HepG2 (cell line): ENCODE data around the gene PLCB1. TPM values are rescaled to one million over a fixed set of nuclear protein-coding genes. Genes with fewer than 3 reads are reported as not detected.

Experiments used
- ATAC-seq: fragments of 200-7000 bp; cut with Tn5 transposase; 3 replicates; pipeline ENCODE4 v1.9.1; 2020; ENCODE audit warnings: mild to moderate bottlenecking, moderate library complexity
- BruUV-seq: library from RNA; stranded (reverse); fragments of 400-500 nt; replicated peaks from 2 replicates; lab custom pipeline; 2021; lab: Mats Ljungman, UMichigan
- CTCF ChIA-PET: fragments of 300-600 bp; formaldehyde crosslinking; extraction: SDS; loops from one replicate; lab custom pipeline; 2021; ENCODE audit warnings: low total read pairs, inconsistent platforms, low intra/inter-chr PET ratio; lab: Yijun Ruan, JAX
- POLR2A ChIA-PET: fragments of 350-600 bp; sonication (Branson Sonifier 250); formaldehyde crosslinking; loops from one replicate; lab custom pipeline; 2020; ENCODE audit warnings: antibody characterized with exemption, inconsistent platforms; lab: Yijun Ruan, JAX
- DNase-seq: peaks from one replicate; pipeline ENCODE4 v3.0.0-alpha.2; 2015; ENCODE audit warnings: low spot score
- FAIRE-seq: peaks from 3 replicates; lab custom pipeline; 2011; peaks lifted over from hg19 to GRCh38; lab: Jason Lieb, UNC
- H2AFZ ChIP-seq: one replicate; pipeline ENCODE4 v1.6.1; 2011; ENCODE audit warnings: low read length, inconsistent platforms
- H3K27ac ChIP-seq: fragments of 300-600 bp; 3 replicates; pipeline ENCODE4 v1.8.0; 2011; ENCODE audit warnings: mixed run types, mild to moderate bottlenecking, mixed read lengths, low read length, inconsistent platforms; ENCODE audit not compliant: insufficient read depth; ENCODE audit errors: extremely low read length
- H3K27me3 ChIP-seq, 2 experiments: fragments of 200-600 bp in 1 of 2; 2 replicates in 1 of 2; 3 replicates in 1 of 2; pipeline versions ENCODE4 v1.6.0 to v1.8.0; 2011; ENCODE audit warnings: low read length in 2 of 2, mild to moderate bottlenecking in 2 of 2, moderate library complexity in 2 of 2, inconsistent platforms in 1 of 2; ENCODE audit not compliant: insufficient read depth in 2 of 2, control insufficient read depth in 1 of 2
- H3K36me3 ChIP-seq, 2 experiments: fragments of 200-600 bp in 1 of 2; replicated peaks in 1 of 2; 2 replicates in 1 of 2; 3 replicates in 1 of 2; pipeline versions ENCODE4 v1.5.1 to v1.8.0; 2011; ENCODE audit warnings: low read length in 2 of 2, inconsistent platforms in 1 of 2; ENCODE audit not compliant: insufficient read depth in 2 of 2, control insufficient read depth in 1 of 2
- H3K4me1 ChIP-seq: 2 replicates; pipeline ENCODE4 v1.5.1; 2012; ENCODE audit warnings: low read length, inconsistent platforms; ENCODE audit not compliant: insufficient read depth
- H3K4me2 ChIP-seq: 2 replicates; pipeline ENCODE4 v1.6.0; 2011; ENCODE audit warnings: low read depth, low read length, inconsistent platforms
- H3K4me3 ChIP-seq, 3 experiments: fragments of 200-600 bp in 1 of 3; sonication (generic), shearing (Covaris generic) in 1 of 3; replicated peaks in 1 of 3; 2 replicates each; pipeline ENCODE4 v1.5.1; 2011 to 2016; ENCODE audit warnings: low read length in 3 of 3, inconsistent platforms in 2 of 3, low read depth in 2 of 3, mild to moderate bottlenecking in 2 of 3, control low read depth in 1 of 3, mixed read lengths in 1 of 3; ENCODE audit not compliant: insufficient read depth in 1 of 3
- H3K79me2 ChIP-seq: one replicate; pipeline ENCODE4 v1.6.1; 2011; ENCODE audit warnings: low read length, inconsistent platforms; ENCODE audit not compliant: insufficient read depth
- H3K9ac ChIP-seq: 2 replicates; pipeline ENCODE4 v1.6.0; 2011; ENCODE audit warnings: mild to moderate bottlenecking, low read depth, low read length, inconsistent platforms; ENCODE audit not compliant: insufficient read depth
- H3K9me3 ChIP-seq: 2 replicates; pipeline ENCODE4 v1.5.1; 2012; ENCODE audit warnings: mild to moderate bottlenecking, low read length
- H4K20me1 ChIP-seq: 2 replicates; pipeline ENCODE4 v1.6.0; 2011; ENCODE audit warnings: inconsistent platforms, mild to moderate bottlenecking, low read length, moderate library complexity; ENCODE audit not compliant: insufficient read depth
- BRD4 ChIP-seq: sonication (generic); formaldehyde crosslinking; IDR thresholded peaks from 2 replicates; pipeline ENCODE4 v1.4.0; 2020; ENCODE audit warnings: missing genetic modification reagents
- RELA ChIP-seq: sonication (generic); formaldehyde crosslinking; IDR thresholded peaks from 2 replicates; pipeline ENCODE4 v1.4.0; 2020; ENCODE audit warnings: missing genetic modification reagents
- TSC22D2 ChIP-seq: sonication (generic); formaldehyde crosslinking; IDR thresholded peaks from 2 replicates; pipeline ENCODE4 v1.5.1; 2020; ENCODE audit warnings: missing genetic modification reagents, mild to moderate bottlenecking, borderline replicate concordance
- ZBTB25 ChIP-seq: IDR thresholded peaks from 2 replicates; pipeline ENCODE4 v1.6.1; 2018; ENCODE audit warnings: missing genetic modification reagents
- ZFP82 ChIP-seq: sonication (generic); formaldehyde crosslinking; IDR thresholded peaks from 2 replicates; pipeline ENCODE4 v1.5.1; 2020; ENCODE audit warnings: mild to moderate bottlenecking, missing genetic modification reagents, borderline replicate concordance
- ZNF253 ChIP-seq: sonication (generic); formaldehyde crosslinking; IDR thresholded peaks from 2 replicates; pipeline ENCODE4 v1.8.0; 2022; ENCODE audit warnings: mild to moderate bottlenecking, missing genetic modification reagents, borderline replicate concordance
- ZNF280D ChIP-seq: sonication (generic); formaldehyde crosslinking; IDR thresholded peaks from 2 replicates; pipeline ENCODE4 v1.5.1; 2020; ENCODE audit warnings: mild to moderate bottlenecking, missing genetic modification reagents
- ZNF513 ChIP-seq: sonication (generic); formaldehyde crosslinking; conservative IDR thresholded peaks from 2 replicates; pipeline ENCODE4 v1.5.0; 2020; ENCODE audit warnings: missing genetic modification reagents
- ZNF557 ChIP-seq: sonication (generic); formaldehyde crosslinking; IDR thresholded peaks from 2 replicates; pipeline ENCODE4 v1.4.0; 2020; ENCODE audit warnings: missing genetic modification reagents
- ZNF737 ChIP-seq: sonication (generic); formaldehyde crosslinking; IDR thresholded peaks from 2 replicates; pipeline ENCODE4 v1.5.0; 2020; ENCODE audit warnings: missing genetic modification reagents, mild to moderate bottlenecking, borderline replicate concordance
- WGBS: methylation state at CpG from one replicate; pipeline ENCODE4 v1.1.6; 2017; ENCODE audit warnings: low lambda C conversion rate; 5-methylcytosine and 5-hydroxymethylcytosine counted together
- in situ Hi-C: cut with HindIII; loops from 2 replicates; pipeline ENCODE4 v1.10.0; 2017; ENCODE audit warnings: low pct_unique_long_range_greater_than_20kb; ENCODE audit not compliant: extremely low pct_ligation_motif_present
- intact Hi-C: fragments of 100-400 bp; cut with micrococcal nuclease; formaldehyde crosslinking; loops from one replicate; pipeline ENCODE4 v1.10.0; 2022; ENCODE audit not compliant: unreplicated experiment
- polyA plus RNA-seq, 8 experiments: library from polyadenylated mRNA; depleted of rRNA in 3 of 8; stranded (reverse) in 7 of 8; unstranded in 1 of 8; fragments of >200 nt; fragmentation: Illumina TruSeq in 4 of 8; extraction: Trizol in 4 of 8; gene quantifications; 2 replicates each; pipeline versions ENCODE4 v1.2.1 to v1.2.3, GENCODE V29; 2011 to 2016; ENCODE audit warnings: low read depth in 4 of 8, missing spikeins in 1 of 8, mixed read lengths in 1 of 8; ENCODE audit not compliant: insufficient read depth in 1 of 8
- total RNA-seq, 5 experiments: library from RNA; depleted of rRNA; stranded (reverse); fragments of >200 nt; fragmentation: Illumina TruSeq; extraction: Trizol; gene quantifications; 2 replicates each; pipeline ENCODE4 v1.2.3, GENCODE V29; 2016; ENCODE audit warnings: low read depth in 1 of 5

PLCB1 gene
- total and polyA plus RNA-seq, 2 of the 13 experiments (the other 11 are each of a cell fraction or from before 2014, with no cell fraction given), result 42.4 to 55.9 TPM

- H3K27ac ChIP-seq, result no peak overlapping the region
- FAIRE-seq, result no peak
- no TSS peak for BruUV-seq
- no peak overlapping the region for H3K4me3 ChIP-seq
- peaks cover 6% of the 10 kb centered on the region; the same call in 1 of the 2 replicates for H3K4me1 ChIP-seq
- no peaks in the 10 kb centered on the region for H4K20me1 ChIP-seq
- 95% methylated on average over 1 of the region's 1 CpG for WGBS
- no peaks in the 10 kb centered on the region for H3K79me2 ChIP-seq
- H3K9ac ChIP-seq, result no peak overlapping the region
- ChIA-PET CTCF (no interaction called here), POLR2A (no interaction called here)
- no peak overlapping the region for H2AFZ ChIP-seq
- no peak for DNase-seq
- peaks cover 11 to 14% of the 10 kb centered on the region in 2 experiments; a peak in 3 of 5 replicates for H3K36me3 ChIP-seq
- intact Hi-C loops (no loop called here), in situ Hi-C loops (no loop called here)
- no peaks in the 10 kb centered on the region for H3K27me3 ChIP-seq
- H3K4me2 ChIP-seq, result no peak overlapping the region
- TF ChIP-seq ZNF557 (no peak), TSC22D2 (CRISPR knock-in tag) (no peak), BRD4 (CRISPR knock-in tag) (no peak), ZNF513 (no peak), ZFP82 (CRISPR knock-in tag) (no peak), RELA (CRISPR knock-in tag) (no peak), ZNF253 (CRISPR knock-in tag) (no peak), ZBTB25 (no peak), ZNF280D (CRISPR knock-in tag) (no peak), ZNF737 (CRISPR knock-in tag) (no peak)
- no peaks in the 10 kb centered on the region for H3K9me3 ChIP-seq
- no peak for ATAC-seq
Measured at GRCh38 chr20:8749986-8750385, 617.9 kb downstream of the PLCB1 start.
